Lung (tissue), 12 donors: ENCODE measurements around the gene EEF2. TPM values are rescaled to one million over a fixed set of nuclear protein-coding genes. Genes with fewer than 3 reads are reported as not detected.
A peak's percentile ranks its signal among the peaks of the same experiment; 100 is the strongest.

ENCODE experiments used
- ATAC-seq: fragments of 200-7000 bp; cut with Tn5 transposase; one replicate; pipeline ENCODE4 v1.9.1; 2020; ENCODE audit warnings: moderate number of reproducible peaks; ENCODE audit not compliant: insufficient read depth, low FRiP score
- DNase-seq, 3 donors: peaks; one replicate each; pipeline ENCODE4 v3.0.0-alpha.2; 2013 to 2017
- H3K27ac ChIP-seq, 2 donors: one replicate each; pipeline ENCODE4 v1.5.1; 2013; ENCODE audit warnings: mild to moderate bottlenecking in 2 of 2, moderate library complexity in 2 of 2, control low read depth in 1 of 2, inconsistent platforms in 1 of 2, low read depth in 1 of 2, low read length in 1 of 2
- H3K27me3 ChIP-seq, 3 donors: one replicate each; pipeline ENCODE4 v1.5.1; 2013; ENCODE audit warnings: low read length in 2 of 3; ENCODE audit not compliant: control insufficient read depth in 3 of 3, insufficient read depth in 3 of 3
- H3K36me3 ChIP-seq, 4 donors: one replicate each; pipeline ENCODE4 v1.5.1; 2013; ENCODE audit warnings: low read length in 4 of 4, mild to moderate bottlenecking in 1 of 4, moderate library complexity in 1 of 4; ENCODE audit not compliant: control insufficient read depth in 4 of 4, insufficient read depth in 4 of 4
- H3K4me1 ChIP-seq, 5 donors: one replicate each; pipeline ENCODE4 v1.5.1; 2013; ENCODE audit warnings: low read length in 5 of 5, mild to moderate bottlenecking in 2 of 5, moderate library complexity in 1 of 5; ENCODE audit not compliant: control insufficient read depth in 5 of 5, insufficient read depth in 5 of 5
- H3K4me3 ChIP-seq: one replicate; pipeline ENCODE4 v1.5.1; 2013; ENCODE audit warnings: mild to moderate bottlenecking, control low read depth, moderate library complexity
- H3K9ac ChIP-seq, 2 donors: one replicate each; pipeline ENCODE4 v1.5.1; 2013; ENCODE audit warnings: low read length in 2 of 2, control low read depth in 1 of 2; ENCODE audit not compliant: insufficient read depth in 1 of 2
- H3K9me3 ChIP-seq, 4 donors: one replicate each; pipeline ENCODE4 v1.5.1; 2013; ENCODE audit warnings: low read length in 3 of 4, mild to moderate bottlenecking in 1 of 4, moderate library complexity in 1 of 4; ENCODE audit not compliant: control insufficient read depth in 4 of 4, insufficient read depth in 3 of 4
- WGBS, 2 donors: extraction: QIAGEN DNeasy Blood & Tissue Kit; methylation state at CpG; one replicate each; pipeline ENCODE4 v1.1.7; 2013; 5-methylcytosine and 5-hydroxymethylcytosine counted together
- polyA plus RNA-seq, 2 donors: library from polyadenylated mRNA; stranded (reverse); fragments of 200-250 nt; gene quantifications; one replicate each; pipeline ENCODE4 v1.2.1, GENCODE V29; 2013
- total RNA-seq, 2 donors: library from RNA; depleted of rRNA in 1 of 2; stranded (reverse); fragments of >200 nt in 1 of 2; gene quantifications; one replicate each; pipeline ENCODE4 v1.2.1, GENCODE V29; 2014 to 2021
- TF ChIP-seq, protein P1 (sequence below): IDR thresholded peaks from 2 replicates; pipeline ENCODE4 v1.5.1; 2012; ENCODE audit warnings: mild to moderate bottlenecking; ENCODE audit errors: control extremely low read depth, extremely low read depth
- donor health status: control.
- donor health status: control.
- donor health status: Bipolar disorder and iron deficiency.
- donor health status: healthy.
- donor health status: DM: yes; HTN: yes; CAD: no.

Gene EEF2
- total and polyA plus RNA-seq, 4 donors: 994 to 1,934 (median 1,345) TPM

DNA sequence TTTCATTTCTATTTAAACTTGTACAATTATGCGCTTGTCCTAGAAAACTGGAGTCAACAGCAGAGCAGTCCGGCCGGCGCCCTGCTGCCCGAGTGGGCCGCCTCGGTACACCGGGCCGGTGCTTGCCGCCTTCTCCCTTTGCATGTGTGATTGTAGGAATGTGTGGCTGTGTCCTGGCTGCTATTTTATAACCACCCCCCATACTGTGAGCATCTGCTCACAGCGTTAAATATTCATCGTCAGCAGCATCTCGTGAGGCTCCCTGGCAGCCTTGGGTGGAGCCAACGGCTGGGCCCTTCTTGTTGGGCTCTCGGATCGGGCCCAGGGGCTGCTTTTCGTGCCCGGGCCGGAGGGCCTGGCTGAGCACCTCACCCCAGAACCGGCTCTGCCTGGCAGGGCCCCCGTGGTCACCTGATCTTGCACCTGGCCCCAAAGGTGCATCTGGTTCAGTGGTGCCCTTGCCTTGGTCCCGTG lies 32.9 kb upstream of the EEF2 start:
- H3K9me3 ChIP-seq: peaks cover 0 to 4% (median 0%) of the 10 kb centered on the region in 4 donors
- 94% methylated on average over 22 of the region's 22 CpGs for WGBS, 2 donors
- no peak for ATAC-seq
- no peak overlapping the region for H3K9ac ChIP-seq
- TF ChIP-seq, protein P1, sequence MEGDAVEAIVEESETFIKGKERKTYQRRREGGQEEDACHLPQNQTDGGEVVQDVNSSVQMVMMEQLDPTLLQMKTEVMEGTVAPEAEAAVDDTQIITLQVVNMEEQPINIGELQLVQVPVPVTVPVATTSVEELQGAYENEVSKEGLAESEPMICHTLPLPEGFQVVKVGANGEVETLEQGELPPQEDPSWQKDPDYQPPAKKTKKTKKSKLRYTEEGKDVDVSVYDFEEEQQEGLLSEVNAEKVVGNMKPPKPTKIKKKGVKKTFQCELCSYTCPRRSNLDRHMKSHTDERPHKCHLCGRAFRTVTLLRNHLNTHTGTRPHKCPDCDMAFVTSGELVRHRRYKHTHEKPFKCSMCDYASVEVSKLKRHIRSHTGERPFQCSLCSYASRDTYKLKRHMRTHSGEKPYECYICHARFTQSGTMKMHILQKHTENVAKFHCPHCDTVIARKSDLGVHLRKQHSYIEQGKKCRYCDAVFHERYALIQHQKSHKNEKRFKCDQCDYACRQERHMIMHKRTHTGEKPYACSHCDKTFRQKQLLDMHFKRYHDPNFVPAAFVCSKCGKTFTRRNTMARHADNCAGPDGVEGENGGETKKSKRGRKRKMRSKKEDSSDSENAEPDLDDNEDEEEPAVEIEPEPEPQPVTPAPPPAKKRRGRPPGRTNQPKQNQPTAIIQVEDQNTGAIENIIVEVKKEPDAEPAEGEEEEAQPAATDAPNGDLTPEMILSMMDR: no peak
- no peaks in the 10 kb centered on the region for H3K27me3 ChIP-seq
- H3K4me3 ChIP-seq: no peak overlapping the region
- H3K36me3 ChIP-seq: peaks cover 3 to 47% (median 19%) of the 10 kb centered on the region in 4 donors
- DNase-seq: no peak
- H3K27ac ChIP-seq: no peak overlapping the region
- H3K4me1 ChIP-seq: peaks cover 0 to 19% (median 0%) of the 10 kb centered on the region in 5 donors

DNA sequence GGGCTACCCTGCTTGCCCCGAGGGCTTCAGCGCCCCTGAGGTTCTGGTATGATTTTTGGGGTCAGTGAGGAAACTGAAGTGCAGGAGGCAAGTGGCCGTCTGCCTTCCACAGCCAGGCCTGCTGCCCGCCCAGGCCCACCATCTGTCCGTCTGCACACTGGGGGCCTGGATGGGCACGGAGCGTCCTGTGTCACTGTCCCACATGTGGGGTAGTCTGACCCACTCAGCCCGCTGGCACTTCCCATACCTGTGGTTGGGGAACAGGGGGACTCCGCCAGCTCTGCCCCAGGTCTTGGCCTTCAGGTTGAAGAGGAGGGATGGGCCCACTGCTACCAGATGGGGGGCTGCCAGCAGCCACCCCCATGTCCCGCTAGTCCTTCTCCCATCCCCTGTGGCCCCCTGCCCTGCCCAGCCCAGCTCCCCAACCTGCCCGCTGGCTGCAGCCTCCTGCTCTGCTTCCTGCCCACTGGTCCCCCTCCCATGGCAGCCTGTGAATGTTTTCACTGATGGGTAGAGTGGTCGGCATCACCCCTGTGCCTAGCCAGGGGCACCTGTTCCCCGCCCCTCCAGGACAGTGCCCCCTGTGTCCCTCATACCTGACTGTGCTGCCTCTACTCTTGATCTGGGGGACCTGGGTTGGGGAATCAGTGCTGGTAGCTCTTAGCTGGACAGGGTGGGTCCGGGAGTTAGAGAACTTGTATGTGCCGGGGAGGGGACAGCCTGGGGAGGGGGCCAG lies 31.8 kb upstream of the EEF2 start:
- Histone ChIP-seq H3K9ac (no peak overlapping the region), H3K4me3 (no peak overlapping the region), H3K9me3 (peaks cover 0 to 3% (median 0%) of the 10 kb centered on the region in 4 donors), H3K27me3 (no peaks in the 10 kb centered on the region), H3K36me3 (peaks cover 3 to 53% (median 18%) of the 10 kb centered on the region in 4 donors), H3K4me1 (peaks cover 0 to 19% (median 0%) of the 10 kb centered on the region in 5 donors), H3K27ac (no peak overlapping the region)
- TF ChIP-seq, protein P1: no peak
- DNase-seq (no peak), ATAC-seq (no peak)
- 91 to 93% methylated on average over 13 to 15 of the region's 15 CpGs for whole genome bisulfite sequencing, 2 donors

DNA sequence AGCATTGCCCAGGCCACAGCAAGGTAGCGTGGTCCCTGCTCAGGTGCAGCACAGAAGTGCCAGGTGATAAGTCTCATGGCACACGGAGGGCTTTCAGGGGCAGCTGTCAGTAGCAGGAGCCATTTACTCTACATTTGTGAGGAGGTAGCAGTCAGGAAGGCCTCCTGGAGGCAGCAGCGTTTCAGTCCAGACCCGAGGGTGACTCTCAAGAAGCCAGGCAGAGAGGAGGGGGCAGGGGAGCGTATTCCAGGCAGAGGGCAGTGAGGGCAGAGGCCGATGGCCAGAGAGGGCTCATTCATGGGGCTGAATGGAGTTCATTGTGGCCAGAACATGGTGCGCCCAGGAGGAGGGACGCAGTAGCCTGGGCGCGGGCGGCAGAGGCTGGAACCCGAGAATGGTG lies 31.2 kb upstream of the EEF2 start:
- H3K9me3 ChIP-seq: no peaks in the 10 kb centered on the region
- no peak for DNase-seq
- 88 to 92% methylated on average over 12 of the region's 12 CpGs for WGBS, 2 donors
- TF ChIP-seq, protein P1: no peak
- no peak overlapping the region for H3K4me3 ChIP-seq
- H3K27me3 ChIP-seq: no peaks in the 10 kb centered on the region
- H3K36me3 ChIP-seq: peaks cover 3 to 55% (median 15%) of the 10 kb centered on the region in 4 donors
- no peak overlapping the region for H3K9ac ChIP-seq
- H3K4me1 ChIP-seq: peaks cover 0 to 19% (median 0%) of the 10 kb centered on the region in 5 donors
- no peak for ATAC-seq
- peak overlapping the region in 1 of 2 donors; percentile 15 for H3K27ac ChIP-seq
